Measurements from ENCODE around the gene GUK1.

GUK1 gene

DNA sequence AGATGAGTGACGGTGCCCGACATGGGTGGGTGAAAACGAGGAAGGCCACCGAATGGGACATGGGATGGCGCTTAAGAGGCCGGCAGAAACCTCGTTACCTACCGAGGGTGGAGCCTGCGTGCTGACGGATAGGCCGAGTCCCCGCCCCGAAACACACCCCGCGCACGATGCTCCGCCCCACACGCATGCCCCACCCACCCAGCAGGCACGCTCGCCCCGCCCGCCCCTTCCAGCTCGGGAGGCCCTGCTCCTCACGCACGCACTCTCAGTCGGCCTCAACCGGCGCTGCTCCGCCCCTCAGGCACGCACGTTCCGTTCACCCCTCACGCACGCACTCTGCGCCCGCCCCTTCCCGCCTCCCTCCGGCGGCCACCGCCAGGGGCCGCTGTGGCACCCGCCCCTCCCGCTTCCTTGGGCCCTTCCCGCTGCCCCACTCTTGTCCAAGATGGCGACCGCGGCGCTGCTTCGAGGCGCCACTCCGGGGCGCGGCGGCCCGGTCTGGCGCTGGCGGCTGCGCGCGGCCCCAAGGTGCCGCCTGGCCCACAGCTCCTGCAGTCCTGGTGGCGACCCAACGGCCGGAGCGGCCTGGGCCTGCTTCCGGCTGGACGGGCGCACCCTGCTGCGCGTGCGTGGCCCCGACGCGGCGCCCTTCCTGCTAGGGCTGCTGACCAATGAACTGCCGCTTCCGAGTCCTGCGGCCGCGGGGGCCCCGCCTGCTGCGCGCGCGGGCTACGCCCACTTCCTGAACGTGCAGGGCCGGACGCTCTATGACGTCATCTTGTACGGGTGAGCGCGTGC lies 25.5 kb downstream of the GUK1 start, which contains the start of gene IBA57:
Gene IBA57 (plus strand): TSS at position 433 of the 798 bp plus-strand sequence. CDS start 13 bp downstream, at position 446.
- DNase-seq (ENCODE audit: low read depth): peak; percentile 99
- TF ChIP-seq, protein P1, sequence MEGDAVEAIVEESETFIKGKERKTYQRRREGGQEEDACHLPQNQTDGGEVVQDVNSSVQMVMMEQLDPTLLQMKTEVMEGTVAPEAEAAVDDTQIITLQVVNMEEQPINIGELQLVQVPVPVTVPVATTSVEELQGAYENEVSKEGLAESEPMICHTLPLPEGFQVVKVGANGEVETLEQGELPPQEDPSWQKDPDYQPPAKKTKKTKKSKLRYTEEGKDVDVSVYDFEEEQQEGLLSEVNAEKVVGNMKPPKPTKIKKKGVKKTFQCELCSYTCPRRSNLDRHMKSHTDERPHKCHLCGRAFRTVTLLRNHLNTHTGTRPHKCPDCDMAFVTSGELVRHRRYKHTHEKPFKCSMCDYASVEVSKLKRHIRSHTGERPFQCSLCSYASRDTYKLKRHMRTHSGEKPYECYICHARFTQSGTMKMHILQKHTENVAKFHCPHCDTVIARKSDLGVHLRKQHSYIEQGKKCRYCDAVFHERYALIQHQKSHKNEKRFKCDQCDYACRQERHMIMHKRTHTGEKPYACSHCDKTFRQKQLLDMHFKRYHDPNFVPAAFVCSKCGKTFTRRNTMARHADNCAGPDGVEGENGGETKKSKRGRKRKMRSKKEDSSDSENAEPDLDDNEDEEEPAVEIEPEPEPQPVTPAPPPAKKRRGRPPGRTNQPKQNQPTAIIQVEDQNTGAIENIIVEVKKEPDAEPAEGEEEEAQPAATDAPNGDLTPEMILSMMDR (conservative IDR thresholded peaks at IDR 0.05; ENCODE audit: low read length): peak; percentile 70
- peak within 1 kb of the TSS; percentile 83 for H3K4me3 ChIP-seq (ENCODE audit: low read length)

DNA sequence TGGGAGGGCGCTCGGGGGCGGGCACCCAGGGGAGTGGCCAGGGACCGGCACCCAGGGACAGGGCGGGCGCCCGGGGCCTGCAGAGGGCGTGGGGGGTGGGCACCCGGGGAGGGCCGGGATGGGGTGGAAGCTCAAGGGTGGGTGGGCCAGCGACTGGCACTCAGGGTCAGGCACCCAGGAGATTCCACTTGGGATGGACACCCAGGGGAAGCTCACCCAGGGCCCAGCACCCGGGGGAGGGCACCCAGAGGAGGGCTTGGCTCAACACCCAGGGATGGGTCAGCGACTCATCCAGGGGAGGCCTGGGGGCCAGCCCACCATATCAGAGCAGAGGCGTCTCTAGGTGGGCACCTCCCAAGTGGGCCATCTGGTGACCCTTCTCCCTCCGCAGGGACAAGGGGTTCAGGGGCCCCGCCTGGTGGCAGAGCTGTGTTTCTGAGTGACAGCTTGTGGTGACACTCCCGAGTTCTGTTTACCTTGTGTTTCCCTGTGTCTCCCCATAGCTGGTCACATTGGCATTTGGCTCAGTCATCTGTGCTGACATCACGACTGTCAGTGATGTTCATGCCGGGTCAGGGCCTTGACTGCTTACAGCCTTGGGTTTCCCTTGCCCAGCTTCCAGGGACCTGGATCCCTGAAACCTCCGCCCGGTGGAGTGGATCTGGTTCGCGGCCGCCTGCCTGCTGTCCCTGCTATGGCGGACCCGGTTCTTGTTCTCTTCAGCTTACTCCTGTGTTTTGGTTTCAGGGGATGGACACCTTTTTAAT lies 26.3 kb downstream of the GUK1 start:
- DNase-seq (ENCODE audit: low read depth): peak; percentile 71
- TF ChIP-seq, protein P1 (conservative IDR thresholded peaks at IDR 0.05; ENCODE audit: low read length): peak; percentile 40
- peak overlapping the region; percentile 83 for H3K4me3 ChIP-seq (ENCODE audit: low read length)

GRCh38 chr1:228168563-228169270 lies 28.6 kb downstream of the GUK1 start:
- TF ChIP-seq, protein P1 (conservative IDR thresholded peaks at IDR 0.05; ENCODE audit: low read length): no peak
- no peak for DNase-seq (ENCODE audit: low read depth)
- no peak overlapping the region for H3K4me3 ChIP-seq (ENCODE audit: low read length)

GRCh38 chr1:228169345-228169744 lies 29.3 kb downstream of the GUK1 start:
- no peak for DNase-seq (ENCODE audit: low read depth)
- TF ChIP-seq, protein P1 (conservative IDR thresholded peaks at IDR 0.05; ENCODE audit: low read length): no peak
- H3K4me3 ChIP-seq (ENCODE audit: low read length): no peak overlapping the region

DNA sequence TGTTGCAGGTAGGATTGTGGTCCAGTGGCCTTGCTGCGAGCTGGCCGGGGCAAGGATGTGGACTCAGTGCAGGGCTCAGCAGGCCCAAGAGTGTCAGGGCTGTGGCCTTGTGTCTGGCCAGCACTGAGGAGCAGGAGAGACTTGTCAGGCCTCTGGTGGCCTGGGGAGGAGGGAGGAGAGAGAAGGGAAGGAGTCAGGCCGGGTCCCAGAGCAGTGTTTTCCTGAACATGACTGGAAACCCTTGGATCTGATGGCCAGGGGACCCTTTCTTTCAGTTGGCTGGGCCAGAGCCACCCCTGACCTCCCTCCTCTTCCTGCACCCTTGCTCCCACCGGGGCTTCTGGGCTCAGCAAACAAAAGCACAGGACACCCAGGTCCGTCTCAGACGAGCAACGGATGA lies 30.6 kb downstream of the GUK1 start:
- TF ChIP-seq, protein P1 (conservative IDR thresholded peaks at IDR 0.05; ENCODE audit: low read length): no peak
- no peak for DNase-seq (ENCODE audit: low read depth)
- H3K4me3 ChIP-seq (ENCODE audit: low read length): no peak overlapping the region

- H3K4me3 ChIP-seq (ENCODE audit: low read length): no peak overlapping the region
- TF ChIP-seq, protein P1 (conservative IDR thresholded peaks at IDR 0.05; ENCODE audit: low read length): no peak
- no peak for DNase-seq (ENCODE audit: low read depth)
Measured at GRCh38 chr1:228171221-228171891, 31.3 kb downstream of the GUK1 start.
